HG02884 (cell line): ENCODE data around the gene CAMK2A.

Experiments used
- ATAC-seq: cut with Tn5 transposase; IDR thresholded peaks from one replicate; pipeline ENCODE4 v1.9.1; 2021; ENCODE audit warnings: mild to moderate bottlenecking, moderate library complexity; ENCODE audit not compliant: unreplicated experiment

CAMK2A gene

DNA sequence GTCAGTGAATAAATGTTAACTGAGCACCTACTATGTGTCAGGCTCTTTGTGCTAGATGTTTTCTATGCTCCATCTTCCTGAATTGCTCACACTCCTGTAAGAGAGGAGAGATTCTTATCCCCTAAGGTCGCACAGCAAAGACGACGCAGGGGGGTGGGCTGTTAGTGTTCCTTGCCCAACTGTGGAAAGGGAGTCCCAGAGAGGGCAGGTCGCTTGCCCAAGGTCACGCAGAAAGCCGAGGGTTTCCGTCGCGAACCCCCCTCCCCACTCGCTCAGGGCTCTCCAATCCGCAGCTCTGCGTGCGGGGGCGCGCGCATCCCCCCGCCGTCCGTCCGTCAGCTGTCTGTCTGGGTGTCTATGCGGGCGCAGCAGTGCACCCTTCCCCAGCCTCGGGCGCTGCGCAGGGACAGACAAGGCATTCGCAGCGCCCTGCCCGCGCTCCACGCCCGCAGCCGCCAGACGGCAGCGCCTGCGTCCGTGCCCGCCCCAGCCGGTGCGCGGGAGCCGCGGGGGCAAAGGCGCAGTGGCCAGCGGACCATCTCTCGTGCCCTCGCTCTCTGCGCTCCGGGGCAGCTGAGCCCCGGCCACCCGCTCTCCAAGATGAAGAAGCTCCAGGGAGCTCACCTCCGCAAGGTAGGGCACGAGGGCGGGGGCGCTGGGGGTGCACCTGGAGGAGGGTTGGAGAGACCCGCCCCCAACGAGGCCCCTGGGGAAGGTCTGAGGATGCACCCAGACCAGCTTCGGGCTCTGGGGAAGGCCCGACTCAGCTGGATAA, 99.7 kb downstream of the CAMK2A start, which contains the start of gene SLC6A7:
SLC6A7 (plus strand) TSS at position 335 of the 775 bp plus-strand sequence; CDS start at position 601, 266 bp downstream.
- no peak for ATAC-seq

DNA sequence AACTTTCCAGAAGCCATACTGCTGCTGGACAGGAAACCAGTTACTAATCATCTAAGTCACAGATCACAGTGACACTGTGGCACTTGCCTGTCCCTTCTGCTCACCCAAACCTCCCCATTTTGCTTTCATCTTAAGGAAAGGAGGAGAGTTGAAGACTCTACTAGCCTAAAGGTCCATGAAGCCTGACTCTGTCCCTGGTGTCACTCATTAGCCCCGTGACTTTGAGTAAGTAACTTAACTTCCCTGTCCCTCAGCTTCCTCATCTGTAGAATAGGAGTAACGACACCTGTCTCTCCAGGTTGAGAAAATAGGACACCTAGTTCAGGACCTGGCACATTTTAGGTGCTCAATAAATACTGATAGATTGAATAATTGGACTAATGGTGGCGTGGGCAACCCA, 100.2 kb downstream of the CAMK2A start:
- no peak for ATAC-seq

DNA sequence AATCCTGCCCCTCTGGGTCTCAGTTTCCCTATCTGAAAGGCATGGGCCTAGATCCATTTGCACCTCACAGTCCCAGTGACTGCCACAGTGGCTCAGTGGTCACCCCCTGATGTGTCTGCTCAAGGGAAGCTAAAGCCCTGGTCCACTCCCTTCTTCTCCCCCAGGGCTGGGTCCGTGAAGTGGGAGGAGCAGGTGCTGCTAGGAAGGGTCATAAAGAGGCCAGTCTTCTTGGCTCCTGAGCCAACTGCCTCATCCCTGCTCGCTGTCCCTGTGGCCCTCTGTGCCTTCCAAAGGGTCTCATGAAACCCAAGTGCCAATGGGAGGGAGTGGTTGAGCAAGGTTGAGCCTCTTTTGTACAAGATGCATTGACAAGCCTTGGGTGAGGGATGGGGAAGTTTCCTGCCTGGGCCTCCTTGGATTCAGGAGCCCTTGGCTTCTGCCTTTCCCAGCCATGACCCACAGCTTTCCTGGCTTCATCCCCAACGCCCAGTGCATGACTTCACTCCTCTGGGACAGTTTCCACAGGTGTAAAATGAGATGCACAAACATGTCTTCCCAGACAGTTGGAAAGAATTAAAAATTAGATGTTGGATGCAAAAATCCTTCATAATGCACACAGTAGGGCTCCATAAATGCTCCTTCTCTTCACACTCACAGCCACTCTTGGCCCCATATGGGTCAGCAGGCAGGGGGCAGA, 101.3 kb downstream of the CAMK2A start:
- no peak for ATAC-seq

DNA sequence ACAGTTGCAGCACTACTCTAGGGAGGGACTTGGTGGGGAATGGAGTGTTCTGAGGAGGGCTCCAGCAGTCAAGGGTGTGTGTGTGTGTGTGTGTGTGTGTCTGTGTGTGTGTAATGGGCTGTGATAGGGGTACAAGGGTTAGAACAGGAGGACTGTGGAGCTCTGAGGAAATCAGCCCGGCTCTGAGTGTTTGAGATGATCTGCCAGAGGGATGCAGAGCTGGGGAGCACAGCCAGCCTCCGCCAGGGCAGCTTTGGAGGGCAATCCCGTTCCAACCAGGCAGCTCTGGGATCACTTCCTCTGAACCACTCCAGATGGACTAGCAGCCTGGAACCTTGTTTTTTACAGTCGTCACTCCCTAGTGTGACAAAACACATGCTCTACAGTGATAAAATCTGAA, 102.7 kb downstream of the CAMK2A start:
- ATAC-seq: no peak

DNA sequence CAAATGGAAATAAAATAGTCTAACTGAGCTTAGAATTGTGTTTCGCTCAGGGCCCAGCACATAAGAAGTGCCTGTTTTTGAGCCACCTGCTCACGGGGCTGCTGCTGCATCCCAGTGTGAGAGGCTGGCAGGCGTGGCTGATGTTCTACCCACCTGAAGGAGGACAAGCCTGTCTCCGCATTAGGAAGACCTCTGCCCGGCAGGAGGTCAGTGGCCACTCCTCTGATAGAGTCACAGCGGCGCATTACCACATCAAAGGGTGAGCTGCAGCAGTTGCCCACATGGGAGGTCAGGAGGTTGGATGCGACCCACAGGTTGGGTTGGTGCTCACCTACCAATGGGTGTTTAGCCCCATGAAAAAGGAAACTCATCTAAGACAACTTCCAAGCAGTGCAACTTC, 103.4 kb downstream of the CAMK2A start:
- no peak for ATAC-seq

DNA sequence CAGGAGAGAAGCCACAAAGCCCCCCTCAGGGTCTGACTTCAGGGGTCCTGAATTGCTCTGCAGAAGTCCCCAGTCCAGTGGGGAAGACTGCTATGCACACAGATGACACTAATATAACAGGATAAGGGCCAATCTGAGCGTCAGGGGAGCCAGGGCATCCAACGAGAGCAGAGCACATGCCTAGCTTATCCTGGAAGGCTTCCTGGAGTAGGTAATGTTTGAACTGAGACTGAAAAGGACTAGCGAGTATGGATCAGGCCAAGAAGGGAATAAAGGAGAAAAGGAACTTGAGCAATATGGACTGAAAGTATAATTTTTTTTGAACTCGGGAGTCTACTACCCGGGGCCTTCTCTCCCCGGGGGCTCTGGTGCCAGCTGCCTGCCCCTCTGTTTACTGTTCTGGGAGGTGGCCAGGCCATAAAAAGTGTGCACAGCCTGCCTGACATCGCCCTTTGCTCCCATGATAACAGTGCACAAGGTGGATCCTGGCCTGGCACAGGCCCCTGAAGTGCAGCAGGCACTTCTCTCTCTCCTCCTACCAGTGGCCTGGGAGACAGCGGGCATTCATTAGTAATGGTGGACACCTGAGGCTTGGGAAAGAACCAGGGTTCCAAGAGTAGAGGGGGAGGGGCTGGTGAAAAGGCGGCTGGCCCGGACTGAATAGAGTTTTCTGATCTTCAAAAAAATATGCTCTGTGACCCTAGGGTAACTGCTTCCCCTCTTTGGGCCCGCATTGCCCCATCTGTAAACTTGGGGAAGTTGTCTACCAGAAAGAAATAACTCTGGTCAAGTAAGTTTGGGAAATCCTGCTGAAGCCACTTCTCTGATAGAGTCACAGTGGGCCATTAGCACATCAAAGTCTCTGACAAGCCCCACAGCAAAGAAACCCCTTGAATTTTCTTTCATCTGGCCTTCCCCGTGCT, 104.3 kb downstream of the CAMK2A start:
- no peak for ATAC-seq

DNA sequence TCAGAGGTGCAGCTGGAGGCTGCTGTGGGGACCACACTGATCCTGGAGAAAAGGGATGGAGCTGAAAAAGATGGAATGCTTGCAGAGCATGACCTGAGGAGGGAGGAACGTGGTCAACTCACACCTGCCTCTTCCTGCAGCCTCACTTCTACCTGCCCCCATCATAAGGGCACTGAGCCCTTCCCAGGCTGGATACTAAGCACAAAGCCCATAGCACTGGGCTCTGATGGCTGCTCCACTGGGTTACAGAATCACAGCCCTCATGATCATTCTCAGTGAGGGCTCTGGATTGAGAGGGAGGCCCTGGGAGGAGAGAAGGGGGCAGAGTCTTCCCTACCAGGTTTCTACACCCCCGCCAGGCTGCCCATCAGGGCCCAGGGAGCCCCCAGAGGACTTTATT, 105.6 kb downstream of the CAMK2A start:
- ATAC-seq: no peak

DNA sequence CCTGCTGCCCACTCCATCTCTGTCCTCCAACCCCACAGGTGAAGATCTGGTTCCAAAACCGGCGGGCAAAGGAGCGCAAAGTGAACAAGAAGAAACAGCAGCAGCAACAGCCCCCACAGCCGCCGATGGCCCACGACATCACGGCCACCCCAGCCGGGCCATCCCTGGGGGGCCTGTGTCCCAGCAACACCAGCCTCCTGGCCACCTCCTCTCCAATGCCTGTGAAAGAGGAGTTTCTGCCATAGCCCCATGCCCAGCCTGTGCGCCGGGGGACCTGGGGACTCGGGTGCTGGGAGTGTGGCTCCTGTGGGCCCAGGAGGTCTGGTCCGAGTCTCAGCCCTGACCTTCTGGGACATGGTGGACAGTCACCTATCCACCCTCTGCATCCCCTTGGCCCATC, 106.1 kb downstream of the CAMK2A start:
- no peak for ATAC-seq

DNA sequence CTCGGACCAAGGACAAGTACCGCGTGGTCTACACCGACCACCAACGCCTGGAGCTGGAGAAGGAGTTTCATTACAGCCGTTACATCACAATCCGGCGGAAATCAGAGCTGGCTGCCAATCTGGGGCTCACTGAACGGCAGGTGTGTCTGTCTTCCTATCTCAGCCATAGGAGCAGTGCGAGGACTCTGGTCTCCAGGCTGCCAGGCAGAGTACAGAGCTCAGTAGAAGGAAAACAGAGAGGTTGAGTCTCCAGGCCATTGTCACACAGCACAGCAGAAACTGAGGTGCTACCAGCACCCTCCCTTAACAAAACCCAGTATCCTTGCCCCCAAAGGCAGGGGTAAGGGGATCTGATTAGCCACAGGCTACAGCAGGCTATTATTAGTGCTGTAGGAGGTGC, 106.8 kb downstream of the CAMK2A start:
- no peak for ATAC-seq

DNA sequence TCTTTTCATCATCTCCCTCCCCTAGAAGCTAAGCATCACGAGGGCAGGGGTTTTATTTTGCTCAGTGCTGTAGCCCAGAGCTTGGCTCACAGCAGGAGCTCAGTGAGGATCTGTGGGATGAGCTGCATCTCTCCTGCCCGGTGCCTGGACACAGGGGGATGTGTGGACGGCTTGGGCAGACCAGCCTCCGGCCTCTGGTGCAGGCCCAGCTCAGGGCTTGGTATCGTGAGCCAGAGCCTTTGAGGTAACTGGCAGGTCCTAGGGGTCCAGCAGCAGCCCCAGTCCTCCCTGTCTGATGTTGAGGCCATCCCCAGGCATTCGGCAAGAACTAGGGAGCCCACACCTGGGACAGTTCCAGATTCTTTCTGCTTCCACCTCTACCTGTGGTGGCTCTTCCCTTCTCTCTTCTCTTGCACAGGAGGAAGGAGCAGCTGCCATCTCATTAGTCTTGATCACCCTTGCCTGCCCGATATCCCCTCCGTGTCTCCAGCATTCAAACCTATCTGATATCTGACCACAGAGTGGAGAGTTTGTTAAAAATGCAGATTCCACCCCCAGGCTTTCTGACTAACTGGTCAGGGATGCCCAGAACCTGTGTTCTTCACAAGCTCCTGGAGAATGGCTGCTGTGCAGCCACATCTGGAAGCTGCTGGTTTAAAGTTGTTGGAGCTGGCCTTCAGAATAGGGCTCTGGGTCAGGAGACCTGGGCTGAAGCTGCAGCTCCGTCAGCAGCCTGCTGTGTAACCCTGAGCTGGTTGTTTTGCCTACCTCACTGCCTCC, 107.6 kb downstream of the CAMK2A start:
- no peak for ATAC-seq

DNA sequence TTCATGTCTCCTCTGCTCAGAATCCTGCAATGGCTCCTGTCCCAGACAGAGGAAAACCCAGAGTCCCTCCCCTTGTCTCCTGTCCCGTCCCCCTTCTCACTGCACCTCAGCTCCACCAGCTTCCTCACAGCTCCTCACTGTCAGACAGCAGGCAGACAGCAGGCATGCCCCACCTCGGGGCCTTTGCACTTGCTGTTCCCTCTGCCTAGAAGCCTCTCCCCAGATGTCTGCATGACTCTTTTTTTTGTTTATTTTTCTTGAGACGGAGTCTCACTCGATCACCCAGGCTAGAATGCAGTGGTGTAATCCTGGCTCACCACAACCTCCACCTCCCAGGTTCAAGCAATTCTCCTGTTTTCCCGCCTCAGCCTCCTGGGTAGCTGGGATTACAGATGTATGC, 108.5 kb downstream of the CAMK2A start:
- no peak for ATAC-seq

DNA sequence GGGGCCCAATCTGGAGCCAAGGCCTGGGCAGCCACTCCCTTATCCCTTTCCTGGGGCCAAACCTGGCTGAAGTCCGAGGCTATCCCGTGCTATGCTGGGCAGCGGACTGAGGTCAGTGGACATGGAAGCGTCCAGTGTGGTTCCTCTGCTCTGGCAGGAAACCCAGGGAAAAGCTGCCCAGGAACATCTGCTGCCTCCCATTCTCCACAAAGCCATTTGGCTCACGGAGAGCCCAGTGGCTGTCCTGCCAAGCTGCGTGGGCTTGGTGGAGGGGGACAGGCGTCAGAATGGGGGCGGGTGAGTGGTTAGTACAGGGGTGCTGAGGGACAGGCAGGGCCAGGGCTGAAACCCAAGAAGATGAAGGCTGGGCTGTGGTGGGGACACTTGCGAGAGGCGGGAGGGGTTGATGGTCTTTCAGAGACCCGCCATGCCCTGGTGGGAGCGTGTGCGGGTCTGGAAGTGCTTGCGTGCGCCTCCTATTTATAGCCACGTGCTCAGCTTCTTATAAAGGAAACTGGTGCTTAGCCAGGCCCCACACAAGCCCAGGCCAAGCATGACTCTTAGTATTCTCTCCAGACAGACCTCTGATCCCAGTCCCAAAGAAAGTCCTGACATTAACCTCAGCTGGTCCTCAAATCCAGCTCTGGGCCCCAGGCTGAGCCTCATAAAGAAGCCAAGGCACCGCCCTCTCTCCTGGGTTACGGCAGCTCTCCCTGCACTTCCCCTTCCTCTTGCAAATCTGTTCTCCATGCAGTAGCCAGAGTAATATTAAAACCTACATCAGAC, 109.1 kb downstream of the CAMK2A start:
- no peak for ATAC-seq

DNA sequence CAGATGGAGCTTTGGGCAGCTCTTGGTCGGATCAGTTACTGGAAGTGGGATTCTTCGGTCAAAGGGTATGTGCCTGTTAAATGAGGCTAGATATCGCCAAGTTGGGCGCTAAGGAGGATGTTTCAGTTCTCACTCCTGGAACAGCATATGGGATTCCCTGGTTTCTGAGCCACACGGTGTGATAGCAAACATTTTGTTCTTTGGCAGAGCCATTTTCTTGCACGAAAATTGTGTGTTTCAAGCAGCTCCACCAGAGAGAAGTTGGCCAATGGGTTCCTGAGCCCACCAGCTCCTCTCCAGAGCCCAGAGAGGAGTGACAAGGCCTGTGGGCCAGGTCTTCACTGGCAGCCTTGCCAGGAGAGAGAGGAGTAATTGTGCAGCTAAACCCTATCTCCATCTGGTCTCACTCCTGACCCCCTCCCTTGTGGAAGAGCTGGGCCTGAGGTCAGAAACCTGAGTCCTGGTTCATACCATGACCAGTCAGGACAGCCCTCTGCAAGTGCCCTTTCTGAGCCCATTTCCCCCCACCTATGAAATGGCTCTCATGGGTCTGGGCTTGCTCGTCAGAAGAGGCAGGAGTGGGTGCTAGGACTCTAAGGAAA, 110.5 kb downstream of the CAMK2A start:
- ATAC-seq: no peak

DNA sequence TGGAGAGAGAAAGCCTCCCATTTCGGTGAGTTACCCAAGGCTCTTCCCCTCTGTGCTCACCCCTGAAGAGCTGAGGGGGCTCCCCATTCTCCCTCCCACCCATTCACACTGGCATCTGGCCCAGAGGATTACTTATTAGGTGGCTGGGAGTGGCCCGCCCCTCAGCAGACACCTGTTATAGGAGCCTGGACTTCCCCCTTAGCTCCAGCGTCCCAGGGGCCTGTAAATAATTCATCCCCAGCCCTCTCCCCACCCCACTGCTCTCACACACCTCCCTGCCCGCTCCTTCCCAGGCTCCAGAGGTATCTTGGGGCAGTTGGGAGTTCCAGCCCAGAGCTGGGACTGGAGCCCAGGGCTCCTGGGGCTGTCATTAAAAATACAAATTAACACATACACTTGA, 111.3 kb downstream of the CAMK2A start:
- no peak for ATAC-seq

DNA sequence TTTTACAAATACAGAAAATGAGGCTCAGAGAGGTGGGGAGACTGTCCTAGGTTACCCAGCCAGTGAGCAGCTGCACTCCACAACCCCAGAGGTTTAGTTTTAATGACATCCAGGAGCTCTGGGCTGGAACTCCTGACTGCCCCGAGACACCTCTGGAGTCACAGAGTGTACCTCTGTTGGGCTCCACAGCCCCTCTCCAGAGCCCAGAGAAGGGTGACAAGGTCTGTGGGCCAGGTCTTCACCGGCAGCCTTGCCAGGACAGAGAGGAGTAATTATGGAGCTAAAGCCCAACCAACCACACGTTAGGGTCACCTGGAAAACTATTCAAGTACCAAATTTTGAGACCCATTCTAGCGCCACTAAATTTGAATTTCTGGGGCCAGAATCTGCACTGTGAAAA, 111.9 kb downstream of the CAMK2A start:
- no peak for ATAC-seq

DNA sequence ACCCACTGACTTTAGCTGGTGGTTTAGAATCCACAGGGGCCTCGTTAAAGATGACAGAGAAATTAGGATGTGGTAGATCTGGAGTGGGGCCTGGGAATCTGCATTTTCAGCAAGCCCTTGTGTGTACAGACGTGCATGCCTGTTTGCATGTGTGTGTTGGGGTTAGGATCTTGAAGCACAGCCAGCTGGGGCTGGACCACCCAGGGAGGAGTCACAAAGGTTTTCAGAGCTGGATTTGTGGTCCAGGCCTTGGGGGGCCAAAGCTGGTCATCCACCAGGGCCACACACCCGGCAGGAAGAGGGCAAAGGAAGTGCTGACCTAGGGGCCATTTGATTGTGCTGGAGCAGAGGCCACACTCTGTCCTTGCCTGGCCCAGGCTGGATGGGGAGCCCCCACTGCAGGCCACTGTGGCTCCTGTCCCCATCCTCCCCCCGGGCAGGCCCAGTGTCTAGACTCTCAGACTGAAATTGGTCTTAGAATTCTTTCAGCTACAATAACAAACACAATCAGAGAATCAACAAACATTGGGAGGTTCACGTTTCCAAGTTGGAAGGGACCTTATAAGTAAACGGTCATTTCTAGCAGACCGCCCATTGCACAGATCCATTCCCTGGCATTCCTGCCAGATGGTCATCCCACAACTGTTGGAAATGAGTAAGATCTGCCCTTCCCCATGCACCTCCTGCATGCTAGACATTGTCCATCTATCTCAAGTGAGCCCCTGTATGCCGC, 112.7 kb downstream of the CAMK2A start:
- ATAC-seq: no peak

DNA sequence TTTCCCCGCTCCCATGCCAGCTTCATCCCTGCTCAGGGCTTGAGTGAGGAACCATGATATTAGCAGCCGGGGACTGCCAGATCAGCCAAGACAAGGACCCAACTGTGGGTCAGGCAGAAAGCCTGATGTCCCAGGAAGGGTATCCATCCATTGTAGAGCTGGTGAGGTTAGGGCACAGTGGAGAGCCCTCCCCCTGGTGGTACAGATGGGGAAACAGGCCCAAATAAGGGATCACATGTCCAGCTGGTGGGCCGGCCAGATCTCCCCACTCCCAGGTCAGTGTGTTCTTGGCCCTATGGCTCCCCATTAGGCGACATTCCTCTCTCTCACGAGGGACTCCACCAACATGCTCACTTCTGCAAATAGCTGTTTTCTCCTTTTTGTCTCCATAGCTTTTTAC, 114.0 kb downstream of the CAMK2A start:
- no peak for ATAC-seq

DNA sequence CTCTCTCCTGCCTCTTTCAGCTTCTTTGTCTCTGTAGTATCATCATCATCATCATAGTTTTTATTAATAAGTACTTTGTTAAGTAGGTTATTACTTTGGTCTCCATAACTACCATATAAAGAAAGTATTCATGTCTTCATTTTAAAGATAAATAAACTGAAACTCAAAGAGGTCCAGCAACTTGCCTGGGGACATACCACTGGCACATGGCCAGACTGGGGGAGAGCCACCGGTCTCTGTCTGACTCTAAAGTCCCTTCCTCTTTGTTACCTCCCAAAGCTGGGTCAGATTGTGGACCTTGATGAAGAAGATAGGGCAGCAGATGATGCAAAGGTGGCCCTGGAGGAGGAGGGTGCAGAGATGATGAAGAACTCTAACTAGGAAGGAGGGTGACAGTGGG, 114.5 kb downstream of the CAMK2A start:
- no peak for ATAC-seq

DNA sequence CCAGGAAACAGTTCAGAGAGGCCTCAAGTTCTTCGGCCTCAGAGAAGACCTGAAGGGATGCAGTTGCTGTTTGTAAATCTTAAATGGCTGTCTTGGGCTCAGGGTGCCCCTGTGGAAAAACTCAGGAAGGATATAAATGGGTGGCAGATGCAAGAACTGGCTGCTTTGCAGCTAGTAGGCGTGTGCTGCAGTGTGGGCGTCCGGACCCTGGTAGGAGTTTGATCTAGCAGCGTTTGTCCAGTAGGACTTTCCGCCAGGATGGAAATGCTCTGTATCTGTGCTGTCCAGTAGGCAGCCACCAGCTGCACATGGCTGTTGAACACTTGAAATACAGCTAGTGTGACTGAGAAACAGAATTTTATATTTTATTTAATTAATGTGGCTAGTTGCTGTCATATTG, 115.3 kb downstream of the CAMK2A start:
- no peak for ATAC-seq
